Epidermal melanocyte (primary cell): ENCODE data around the gene VPS13C.

Experiments
- DNase-seq: peaks from one replicate; pipeline ENCODE4 v3.0.0; 2011; ENCODE audit warnings: low spot score; ENCODE audit not compliant: insufficient read length

The VPS13C gene

GRCh38 chr15:61820212-61820611, 240.0 kb downstream of the VPS13C start:
- DNase-seq = no peak

GRCh38 chr15:61819386-61819785, 240.9 kb downstream of the VPS13C start:
- no peak for DNase-seq

- DNase-seq = no peak
Measured at GRCh38 chr15:61818801-61819200, 241.4 kb downstream of the VPS13C start.

GRCh38 chr15:61816856-61817255, 243.4 kb downstream of the VPS13C start:
- DNase-seq = no peak

GRCh38 chr15:61815356-61816083, 244.7 kb downstream of the VPS13C start:
- DNase-seq = no peak

GRCh38 chr15:61812476-61812875, 247.8 kb downstream of the VPS13C start:
- no peak for DNase-seq

GRCh38 chr15:61811952-61812351, 248.3 kb downstream of the VPS13C start:
- DNase-seq = no peak

- no peak for DNase-seq
Measured at GRCh38 chr15:61809216-61809615, 251.0 kb downstream of the VPS13C start.

GRCh38 chr15:61807281-61807929, 252.8 kb downstream of the VPS13C start:
- DNase-seq = no peak
